Stomach smooth muscle (tissue), 2 donors: ENCODE data around the gene SPP1.
"Not testable (repeated sequence)": the region's sequence is repeated elsewhere in the genome, so short reads cannot be mapped to it uniquely, and the experiment has no call there.

Experiments used
- H3K27ac ChIP-seq: one replicate; pipeline ENCODE4 v1.7.0; 2013; ENCODE audit warnings: mild to moderate bottlenecking, low read length, inconsistent platforms
- H3K27me3 ChIP-seq, 2 donors: one replicate each; pipeline ENCODE4 v1.7.0; 2013; ENCODE audit warnings: low read length in 2 of 2; ENCODE audit not compliant: insufficient read depth in 2 of 2, control insufficient read depth in 1 of 2
- H3K36me3 ChIP-seq, 2 donors: one replicate each; pipeline ENCODE4 v1.7.0; 2013; ENCODE audit warnings: low read length in 2 of 2; ENCODE audit not compliant: control insufficient read depth in 2 of 2, insufficient read depth in 2 of 2
- H3K4me1 ChIP-seq: one replicate; pipeline ENCODE4 v1.7.0; 2013; ENCODE audit warnings: low read length; ENCODE audit not compliant: control insufficient read depth, insufficient read depth
- H3K4me3 ChIP-seq, 2 donors: one replicate each; pipeline ENCODE4 v1.7.0; 2013; ENCODE audit warnings: low read length in 2 of 2
- H3K9ac ChIP-seq, 2 donors: one replicate each; pipeline ENCODE4 v1.7.0; 2013; ENCODE audit warnings: low read length in 2 of 2, mild to moderate bottlenecking in 1 of 2
- H3K9me3 ChIP-seq, 2 donors: one replicate each; pipeline ENCODE4 v1.7.0; 2013; ENCODE audit warnings: low read length in 2 of 2; ENCODE audit not compliant: control insufficient read depth in 2 of 2
- donor health status: healthy.
- donor health status: Pancreatic carcinoma.

SPP1 gene

GRCh38 chr4:87985887-87986200 lies 10.3 kb downstream of the SPP1 start:
- Histone ChIP-seq H3K9ac (no peak overlapping the region), H3K9me3 (no peaks in the 10 kb centered on the region), H3K4me3 (no peak overlapping the region), H3K27ac (no peak overlapping the region), H3K27me3 (no peaks in the 10 kb centered on the region), H3K4me1 (no peaks in the 10 kb centered on the region), H3K36me3 (no peaks in the 10 kb centered on the region)

- Histone ChIP-seq H3K27ac (no peak overlapping the region), H3K9ac (no peak overlapping the region), H3K27me3 (no peaks in the 10 kb centered on the region), H3K4me1 (no peaks in the 10 kb centered on the region), H3K36me3 (no peaks in the 10 kb centered on the region), H3K9me3 (no peaks in the 10 kb centered on the region), H3K4me3 (no peak overlapping the region)
These were observed 11.0 kb downstream of the SPP1 start for GRCh38 chr4:87986508-87986907.

GRCh38 chr4:87989765-87990164 lies 14.3 kb downstream of the SPP1 start:
- Histone ChIP-seq H3K4me1 (no peaks in the 10 kb centered on the region), H3K27ac (no peak overlapping the region), H3K27me3 (no peaks in the 10 kb centered on the region), H3K4me3 (no peak overlapping the region), H3K9ac (no peak overlapping the region), H3K36me3 (no peaks in the 10 kb centered on the region), H3K9me3 (no peaks in the 10 kb centered on the region)

- H3K9ac ChIP-seq, result no peak overlapping the region
- H3K4me3 ChIP-seq, result no peak overlapping the region
- no peaks in the 10 kb centered on the region for H3K4me1 ChIP-seq
- H3K27me3 ChIP-seq, result no peaks in the 10 kb centered on the region
- H3K9me3 ChIP-seq, result no peaks in the 10 kb centered on the region
- no peaks in the 10 kb centered on the region for H3K36me3 ChIP-seq
- no peak overlapping the region for H3K27ac ChIP-seq
These were observed 19.9 kb downstream of the SPP1 start for GRCh38 chr4:87995435-87995834.

- H3K9ac ChIP-seq, H3K27ac ChIP-seq, H3K4me3 ChIP-seq, H3K4me1 ChIP-seq, H3K9me3 ChIP-seq, H3K36me3 ChIP-seq, H3K27me3 ChIP-seq: not testable (repeated sequence)
These were observed 23.7 kb downstream of the SPP1 start for GRCh38 chr4:87999191-87999691.

GRCh38 chr4:88001871-88002270 lies 26.4 kb downstream of the SPP1 start:
- H3K4me3 ChIP-seq, result no peak overlapping the region
- no peak overlapping the region for H3K9ac ChIP-seq
- no peaks in the 10 kb centered on the region for H3K27me3 ChIP-seq
- H3K36me3 ChIP-seq, result no peaks in the 10 kb centered on the region
- peaks cover 20% of the 10 kb centered on the region for H3K4me1 ChIP-seq
- H3K9me3 ChIP-seq, result no peaks in the 10 kb centered on the region
- no peak overlapping the region for H3K27ac ChIP-seq

- H3K9ac ChIP-seq, result no peak overlapping the region
- H3K36me3 ChIP-seq, result no peaks in the 10 kb centered on the region
- H3K4me3 ChIP-seq, result no peak overlapping the region
- H3K9me3 ChIP-seq, result no peaks in the 10 kb centered on the region
- no peaks in the 10 kb centered on the region for H3K27me3 ChIP-seq
- no peak overlapping the region for H3K27ac ChIP-seq
- H3K4me1 ChIP-seq, result peaks cover 24% of the 10 kb centered on the region
These were observed 27.3 kb downstream of the SPP1 start for GRCh38 chr4:88002786-88003185.

- H3K27ac ChIP-seq, result no peak overlapping the region
- no peaks in the 10 kb centered on the region for H3K27me3 ChIP-seq
- no peaks in the 10 kb centered on the region for H3K9me3 ChIP-seq
- H3K36me3 ChIP-seq, result no peaks in the 10 kb centered on the region
- H3K9ac ChIP-seq, result no peak overlapping the region
- peaks cover 24% of the 10 kb centered on the region for H3K4me1 ChIP-seq
- no peak overlapping the region for H3K4me3 ChIP-seq
These were observed 27.7 kb downstream of the SPP1 start for GRCh38 chr4:88003261-88003660.

GRCh38 chr4:88005076-88005475 lies 29.6 kb downstream of the SPP1 start:
- peak overlapping the region in 1 of 2 donors; percentile 2 for H3K9ac ChIP-seq
- no peaks in the 10 kb centered on the region for H3K36me3 ChIP-seq
- H3K27me3 ChIP-seq, result no peaks in the 10 kb centered on the region
- H3K4me3 ChIP-seq, result peak overlapping the region in 1 of 2 donors; percentile 22
- peaks cover 24% of the 10 kb centered on the region for H3K4me1 ChIP-seq
- no peaks in the 10 kb centered on the region for H3K9me3 ChIP-seq
- no peak overlapping the region for H3K27ac ChIP-seq

- H3K4me1 ChIP-seq, result peaks cover 24% of the 10 kb centered on the region
- no peaks in the 10 kb centered on the region for H3K36me3 ChIP-seq
- no peaks in the 10 kb centered on the region for H3K27me3 ChIP-seq
- H3K4me3 ChIP-seq, result no peak overlapping the region
- no peak overlapping the region for H3K9ac ChIP-seq
- H3K27ac ChIP-seq, result no peak overlapping the region
- no peaks in the 10 kb centered on the region for H3K9me3 ChIP-seq
These were observed 30.4 kb downstream of the SPP1 start for GRCh38 chr4:88005946-88006345.

GRCh38 chr4:88006956-88007303 lies 31.4 kb downstream of the SPP1 start:
- no peaks in the 10 kb centered on the region for H3K36me3 ChIP-seq
- H3K27ac ChIP-seq, result peak overlapping the region; percentile 70
- no peaks in the 10 kb centered on the region for H3K27me3 ChIP-seq
- H3K9me3 ChIP-seq, result no peaks in the 10 kb centered on the region
- H3K4me1 ChIP-seq, result peaks cover 26% of the 10 kb centered on the region
- H3K4me3 ChIP-seq, result peak overlapping the region; percentile 49 to 86
- peak overlapping the region; percentile 55 to 60 for H3K9ac ChIP-seq
